ENCODE data around the gene POU4F1. TPM values are rescaled to one million over a fixed set of nuclear protein-coding genes. Genes with fewer than 3 reads are reported as not detected.

POU4F1 gene
- total and polyA plus RNA-seq, 2 of the 13 experiments (the other 11 are each of a cell fraction or from before 2014, with no cell fraction given), result 1.0 to 1.1 TPM

DNA sequence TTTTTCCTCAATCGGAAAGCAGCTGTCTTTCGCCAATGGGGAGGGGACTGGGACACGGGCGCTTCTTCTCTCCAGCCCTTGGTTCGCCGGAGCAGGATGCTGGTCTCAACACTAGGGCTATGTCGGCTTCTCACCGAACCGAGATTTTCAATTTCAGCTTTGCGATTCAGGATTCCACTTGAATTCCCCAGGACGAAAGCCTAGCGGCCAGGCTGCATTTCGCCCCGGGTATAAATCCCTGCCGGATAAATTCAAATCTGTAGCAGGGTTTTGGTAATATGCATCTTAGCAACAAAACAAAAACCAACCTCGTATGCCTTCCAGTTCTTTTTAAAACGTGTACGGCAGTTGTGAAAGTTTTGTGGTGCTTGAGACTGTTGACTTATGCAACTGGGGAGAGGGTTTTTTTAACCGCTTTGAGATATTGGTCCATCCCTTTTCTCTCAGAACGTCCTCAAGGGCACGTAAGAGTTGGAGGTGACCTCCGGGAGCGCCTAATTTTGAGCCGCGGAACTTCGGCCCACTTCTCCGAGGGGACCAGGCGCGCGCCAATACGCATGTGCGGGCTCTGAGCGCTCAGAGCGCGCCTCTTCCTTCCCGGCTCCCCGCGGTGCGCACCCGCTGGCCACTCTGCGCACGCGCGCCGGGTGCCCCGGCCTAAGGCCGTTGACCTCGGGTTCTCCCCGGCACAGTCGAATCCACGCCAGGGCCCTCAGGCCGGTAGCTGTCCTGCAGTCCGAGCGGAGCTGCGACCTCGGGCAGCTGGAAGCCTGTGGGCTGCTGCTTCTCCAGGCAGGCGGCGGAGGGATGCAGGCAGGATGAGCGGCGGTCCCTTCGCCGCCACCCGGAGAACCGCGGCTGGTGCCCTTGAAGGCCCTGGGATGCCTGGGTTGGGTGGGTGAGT is 7.6 kb downstream of the POU4F1 start (continued):
- TF ChIP-seq ZNF605 (CRISPR knock-in tag; IDR thresholded peaks at IDR 0.05), result 0 out of 2 replicates have a peak, but pooled peaks have one; percentile 19
- TF ChIP-seq, protein P1, sequence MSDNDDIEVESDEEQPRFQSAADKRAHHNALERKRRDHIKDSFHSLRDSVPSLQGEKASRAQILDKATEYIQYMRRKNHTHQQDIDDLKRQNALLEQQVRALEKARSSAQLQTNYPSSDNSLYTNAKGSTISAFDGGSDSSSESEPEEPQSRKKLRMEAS (IDR thresholded peaks at IDR 0.05), result peak; percentile 29; the same call in 1 of the 2 replicates
- 0 out of 2 replicates have a peak, but pooled peaks have one; percentile 40 for TF ChIP-seq RBFOX2 (IDR thresholded peaks at IDR 0.05; ENCODE audit: low read depth, low read length)
- TF ChIP-seq, protein P2, sequence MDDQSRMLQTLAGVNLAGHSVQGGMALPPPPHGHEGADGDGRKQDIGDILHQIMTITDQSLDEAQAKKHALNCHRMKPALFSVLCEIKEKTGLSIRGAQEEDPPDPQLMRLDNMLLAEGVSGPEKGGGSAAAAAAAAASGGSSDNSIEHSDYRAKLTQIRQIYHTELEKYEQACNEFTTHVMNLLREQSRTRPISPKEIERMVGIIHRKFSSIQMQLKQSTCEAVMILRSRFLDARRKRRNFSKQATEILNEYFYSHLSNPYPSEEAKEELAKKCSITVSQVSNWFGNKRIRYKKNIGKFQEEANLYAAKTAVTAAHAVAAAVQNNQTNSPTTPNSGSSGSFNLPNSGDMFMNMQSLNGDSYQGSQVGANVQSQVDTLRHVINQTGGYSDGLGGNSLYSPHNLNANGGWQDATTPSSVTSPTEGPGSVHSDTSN (CRISPR knock-in tag; IDR thresholded peaks at IDR 0.05; ENCODE audit: borderline replicate concordance), result no peak
- no peak for TF ChIP-seq SALL2 (CRISPR knock-in tag; IDR thresholded peaks at IDR 0.05)
- 0 out of 2 replicates have a peak, but pooled peaks have one; percentile 10 for TF ChIP-seq PITX1 (CRISPR knock-in tag; IDR thresholded peaks at IDR 0.05)
- TF ChIP-seq, protein P3, sequence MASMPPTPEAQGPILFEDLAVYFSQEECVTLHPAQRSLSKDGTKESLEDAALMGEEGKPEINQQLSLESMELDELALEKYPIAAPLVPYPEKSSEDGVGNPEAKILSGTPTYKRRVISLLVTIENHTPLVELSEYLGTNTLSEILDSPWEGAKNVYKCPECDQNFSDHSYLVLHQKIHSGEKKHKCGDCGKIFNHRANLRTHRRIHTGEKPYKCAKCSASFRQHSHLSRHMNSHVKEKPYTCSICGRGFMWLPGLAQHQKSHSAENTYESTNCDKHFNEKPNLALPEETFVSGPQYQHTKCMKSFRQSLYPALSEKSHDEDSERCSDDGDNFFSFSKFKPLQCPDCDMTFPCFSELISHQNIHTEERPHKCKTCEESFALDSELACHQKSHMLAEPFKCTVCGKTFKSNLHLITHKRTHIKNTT (CRISPR knock-in tag; IDR thresholded peaks at IDR 0.05), result no peak
- TF ChIP-seq, protein P4, sequence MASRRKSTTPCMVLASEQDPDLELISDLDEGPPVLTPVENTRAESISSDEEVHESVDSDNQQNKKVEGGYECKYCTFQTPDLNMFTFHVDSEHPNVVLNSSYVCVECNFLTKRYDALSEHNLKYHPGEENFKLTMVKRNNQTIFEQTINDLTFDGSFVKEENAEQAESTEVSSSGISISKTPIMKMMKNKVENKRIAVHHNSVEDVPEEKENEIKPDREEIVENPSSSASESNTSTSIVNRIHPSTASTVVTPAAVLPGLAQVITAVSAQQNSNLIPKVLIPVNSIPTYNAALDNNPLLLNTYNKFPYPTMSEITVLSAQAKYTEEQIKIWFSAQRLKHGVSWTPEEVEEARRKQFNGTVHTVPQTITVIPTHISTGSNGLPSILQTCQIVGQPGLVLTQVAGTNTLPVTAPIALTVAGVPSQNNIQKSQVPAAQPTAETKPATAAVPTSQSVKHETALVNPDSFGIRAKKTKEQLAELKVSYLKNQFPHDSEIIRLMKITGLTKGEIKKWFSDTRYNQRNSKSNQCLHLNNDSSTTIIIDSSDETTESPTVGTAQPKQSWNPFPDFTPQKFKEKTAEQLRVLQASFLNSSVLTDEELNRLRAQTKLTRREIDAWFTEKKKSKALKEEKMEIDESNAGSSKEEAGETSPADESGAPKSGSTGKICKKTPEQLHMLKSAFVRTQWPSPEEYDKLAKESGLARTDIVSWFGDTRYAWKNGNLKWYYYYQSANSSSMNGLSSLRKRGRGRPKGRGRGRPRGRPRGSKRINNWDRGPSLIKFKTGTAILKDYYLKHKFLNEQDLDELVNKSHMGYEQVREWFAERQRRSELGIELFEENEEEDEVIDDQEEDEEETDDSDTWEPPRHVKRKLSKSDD (CRISPR knock-in tag; IDR thresholded peaks at IDR 0.05; ENCODE audit: low read depth), result no peak
- TF ChIP-seq, protein P5, sequence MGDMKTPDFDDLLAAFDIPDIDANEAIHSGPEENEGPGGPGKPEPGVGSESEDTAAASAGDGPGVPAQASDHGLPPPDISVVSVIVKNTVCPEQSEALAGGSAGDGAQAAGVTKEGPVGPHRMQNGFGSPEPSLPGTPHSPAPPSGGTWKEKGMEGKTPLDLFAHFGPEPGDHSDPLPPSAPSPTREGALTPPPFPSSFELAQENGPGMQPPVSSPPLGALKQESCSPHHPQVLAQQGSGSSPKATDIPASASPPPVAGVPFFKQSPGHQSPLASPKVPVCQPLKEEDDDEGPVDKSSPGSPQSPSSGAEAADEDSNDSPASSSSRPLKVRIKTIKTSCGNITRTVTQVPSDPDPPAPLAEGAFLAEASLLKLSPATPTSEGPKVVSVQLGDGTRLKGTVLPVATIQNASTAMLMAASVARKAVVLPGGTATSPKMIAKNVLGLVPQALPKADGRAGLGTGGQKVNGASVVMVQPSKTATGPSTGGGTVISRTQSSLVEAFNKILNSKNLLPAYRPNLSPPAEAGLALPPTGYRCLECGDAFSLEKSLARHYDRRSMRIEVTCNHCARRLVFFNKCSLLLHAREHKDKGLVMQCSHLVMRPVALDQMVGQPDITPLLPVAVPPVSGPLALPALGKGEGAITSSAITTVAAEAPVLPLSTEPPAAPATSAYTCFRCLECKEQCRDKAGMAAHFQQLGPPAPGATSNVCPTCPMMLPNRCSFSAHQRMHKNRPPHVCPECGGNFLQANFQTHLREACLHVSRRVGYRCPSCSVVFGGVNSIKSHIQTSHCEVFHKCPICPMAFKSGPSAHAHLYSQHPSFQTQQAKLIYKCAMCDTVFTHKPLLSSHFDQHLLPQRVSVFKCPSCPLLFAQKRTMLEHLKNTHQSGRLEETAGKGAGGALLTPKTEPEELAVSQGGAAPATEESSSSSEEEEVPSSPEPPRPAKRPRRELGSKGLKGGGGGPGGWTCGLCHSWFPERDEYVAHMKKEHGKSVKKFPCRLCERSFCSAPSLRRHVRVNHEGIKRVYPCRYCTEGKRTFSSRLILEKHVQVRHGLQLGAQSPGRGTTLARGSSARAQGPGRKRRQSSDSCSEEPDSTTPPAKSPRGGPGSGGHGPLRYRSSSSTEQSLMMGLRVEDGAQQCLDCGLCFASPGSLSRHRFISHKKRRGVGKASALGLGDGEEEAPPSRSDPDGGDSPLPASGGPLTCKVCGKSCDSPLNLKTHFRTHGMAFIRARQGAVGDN (CRISPR knock-in tag; IDR thresholded peaks at IDR 0.05), result peak; percentile 70
- 0 out of 2 replicates have a peak, but pooled peaks have one; percentile 32 for TF ChIP-seq DR1 (CRISPR knock-in tag; IDR thresholded peaks at IDR 0.05)
- peak; percentile 77 for TF ChIP-seq ZNF629 (CRISPR knock-in tag; conservative IDR thresholded peaks at IDR 0.05)
- TF ChIP-seq, protein P6, sequence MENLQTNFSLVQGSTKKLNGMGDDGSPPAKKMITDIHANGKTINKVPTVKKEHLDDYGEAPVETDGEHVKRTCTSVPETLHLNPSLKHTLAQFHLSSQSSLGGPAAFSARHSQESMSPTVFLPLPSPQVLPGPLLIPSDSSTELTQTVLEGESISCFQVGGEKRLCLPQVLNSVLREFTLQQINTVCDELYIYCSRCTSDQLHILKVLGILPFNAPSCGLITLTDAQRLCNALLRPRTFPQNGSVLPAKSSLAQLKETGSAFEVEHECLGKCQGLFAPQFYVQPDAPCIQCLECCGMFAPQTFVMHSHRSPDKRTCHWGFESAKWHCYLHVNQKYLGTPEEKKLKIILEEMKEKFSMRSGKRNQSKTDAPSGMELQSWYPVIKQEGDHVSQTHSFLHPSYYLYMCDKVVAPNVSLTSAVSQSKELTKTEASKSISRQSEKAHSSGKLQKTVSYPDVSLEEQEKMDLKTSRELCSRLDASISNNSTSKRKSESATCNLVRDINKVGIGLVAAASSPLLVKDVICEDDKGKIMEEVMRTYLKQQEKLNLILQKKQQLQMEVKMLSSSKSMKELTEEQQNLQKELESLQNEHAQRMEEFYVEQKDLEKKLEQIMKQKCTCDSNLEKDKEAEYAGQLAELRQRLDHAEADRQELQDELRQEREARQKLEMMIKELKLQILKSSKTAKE (CRISPR knock-in tag; IDR thresholded peaks at IDR 0.05; ENCODE audit: borderline replicate concordance), result 0 out of 2 replicates have a peak, but pooled peaks have one; percentile 23
- TF ChIP-seq, protein P7, sequence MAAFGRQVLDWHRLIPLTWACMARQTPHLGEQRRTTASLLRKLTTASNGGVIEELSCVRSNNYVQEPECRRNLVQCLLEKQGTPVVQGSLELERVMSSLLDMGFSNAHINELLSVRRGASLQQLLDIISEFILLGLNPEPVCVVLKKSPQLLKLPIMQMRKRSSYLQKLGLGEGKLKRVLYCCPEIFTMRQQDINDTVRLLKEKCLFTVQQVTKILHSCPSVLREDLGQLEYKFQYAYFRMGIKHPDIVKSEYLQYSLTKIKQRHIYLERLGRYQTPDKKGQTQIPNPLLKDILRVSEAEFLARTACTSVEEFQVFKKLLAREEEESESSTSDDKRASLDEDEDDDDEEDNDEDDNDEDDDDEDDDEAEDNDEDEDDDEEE (CRISPR knock-in tag; IDR thresholded peaks at IDR 0.05), result no peak
- TF ChIP-seq REL (CRISPR knock-in tag; conservative IDR thresholded peaks at IDR 0.05), result no peak
